Calu3 (cell line): Measurements from ENCODE around the gene CD86. TPM values are rescaled to one million over a fixed set of nuclear protein-coding genes. Genes with fewer than 3 reads are reported as not detected.

Experiments
- BruUV-seq: library from RNA; stranded (reverse); fragments of 400-500 nt; replicated peaks from 2 replicates; lab custom pipeline; 2021; lab: Mats Ljungman, UMichigan
- CTCF ChIA-PET: fragments of 300-600 bp; sonication (Branson Sonifier 250); formaldehyde crosslinking; loops from one replicate; lab custom pipeline; 2022; ENCODE audit warnings: antibody characterized with exemption; lab: Charles Lee
- DNase-seq: peaks from one replicate; pipeline ENCODE4 v3.0.0; 2022
- H3K27ac Mint-ChIP-seq: one replicate; pipeline ENCODE4 v1.8.0; 2022; ENCODE audit warnings: mixed read lengths; ENCODE audit not compliant: unreplicated experiment
- H3K27me3 Mint-ChIP-seq: one replicate; pipeline ENCODE4 v1.8.0; 2022; ENCODE audit warnings: mixed read lengths; ENCODE audit not compliant: unreplicated experiment
- H3K36me3 Mint-ChIP-seq: one replicate; pipeline ENCODE4 v1.8.0; 2022; ENCODE audit warnings: mild to moderate bottlenecking, moderate library complexity, mixed read lengths; ENCODE audit not compliant: insufficient read depth, unreplicated experiment
- H3K4me1 Mint-ChIP-seq: one replicate; pipeline ENCODE4 v1.8.0; 2022; ENCODE audit warnings: mild to moderate bottlenecking, low read depth, mixed read lengths; ENCODE audit not compliant: unreplicated experiment
- H3K4me3 Mint-ChIP-seq: one replicate; pipeline ENCODE4 v1.8.0; 2022; ENCODE audit warnings: mild to moderate bottlenecking, low read depth, moderate library complexity, mixed read lengths; ENCODE audit not compliant: unreplicated experiment
- H3K9me3 Mint-ChIP-seq: one replicate; pipeline ENCODE4 v1.8.0; 2022; ENCODE audit warnings: low read depth, mixed read lengths; ENCODE audit not compliant: unreplicated experiment
- intact Hi-C: fragments of 100-400 bp; cut with micrococcal nuclease; formaldehyde crosslinking; loops from one replicate; pipeline ENCODE4 v1.10.0; 2022; ENCODE audit not compliant: unreplicated experiment
- total RNA-seq: library from RNA; stranded (reverse); gene quantifications from 2 replicates; pipeline ENCODE4 v1.2.3, GENCODE V29; 2022
- TF ChIP-seq, protein P1 (sequence below): fragments of 200-600 bp; IDR thresholded peaks from one replicate; pipeline ENCODE4 v1.8.0; 2022; ENCODE audit warnings: antibody characterized with exemption; ENCODE audit not compliant: unreplicated experiment

CD86 gene
- total RNA-seq, 1 experiment from 2014 or later: not detected

DNA sequence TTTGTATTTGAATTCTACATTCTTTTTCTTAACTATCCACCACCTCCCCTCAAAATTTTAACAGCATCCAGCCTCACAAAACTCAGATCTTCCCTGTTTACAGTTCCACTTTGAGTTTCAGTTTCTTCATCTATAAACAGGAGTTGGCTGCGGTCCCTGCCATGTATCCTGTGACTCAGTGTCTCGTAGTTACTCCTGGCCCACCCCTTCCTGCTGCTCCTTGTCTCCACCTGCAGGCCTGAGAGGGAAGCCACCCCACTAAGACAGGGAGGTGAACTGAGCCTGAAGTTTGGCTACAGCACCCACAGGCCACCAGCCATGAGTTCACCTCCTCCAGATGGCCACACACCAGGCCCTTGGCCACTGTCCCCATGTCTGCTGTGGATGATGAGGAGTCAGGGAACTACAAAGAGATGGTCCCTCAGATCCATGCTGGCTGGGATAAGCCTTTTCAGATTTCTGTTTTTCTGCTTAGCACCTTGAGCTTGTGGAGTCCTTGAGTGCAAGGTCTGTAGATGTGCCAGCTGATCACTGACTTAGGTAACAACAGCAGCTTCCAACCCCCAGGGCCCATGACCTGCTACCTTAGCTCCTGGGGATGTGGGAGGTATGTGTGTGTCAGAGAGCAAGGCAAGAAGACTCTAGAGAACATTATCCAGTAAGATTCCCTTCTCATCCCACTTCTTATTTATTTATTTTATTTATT is 37.5 kb downstream of the CD86 start:
- TF ChIP-seq, protein P1, sequence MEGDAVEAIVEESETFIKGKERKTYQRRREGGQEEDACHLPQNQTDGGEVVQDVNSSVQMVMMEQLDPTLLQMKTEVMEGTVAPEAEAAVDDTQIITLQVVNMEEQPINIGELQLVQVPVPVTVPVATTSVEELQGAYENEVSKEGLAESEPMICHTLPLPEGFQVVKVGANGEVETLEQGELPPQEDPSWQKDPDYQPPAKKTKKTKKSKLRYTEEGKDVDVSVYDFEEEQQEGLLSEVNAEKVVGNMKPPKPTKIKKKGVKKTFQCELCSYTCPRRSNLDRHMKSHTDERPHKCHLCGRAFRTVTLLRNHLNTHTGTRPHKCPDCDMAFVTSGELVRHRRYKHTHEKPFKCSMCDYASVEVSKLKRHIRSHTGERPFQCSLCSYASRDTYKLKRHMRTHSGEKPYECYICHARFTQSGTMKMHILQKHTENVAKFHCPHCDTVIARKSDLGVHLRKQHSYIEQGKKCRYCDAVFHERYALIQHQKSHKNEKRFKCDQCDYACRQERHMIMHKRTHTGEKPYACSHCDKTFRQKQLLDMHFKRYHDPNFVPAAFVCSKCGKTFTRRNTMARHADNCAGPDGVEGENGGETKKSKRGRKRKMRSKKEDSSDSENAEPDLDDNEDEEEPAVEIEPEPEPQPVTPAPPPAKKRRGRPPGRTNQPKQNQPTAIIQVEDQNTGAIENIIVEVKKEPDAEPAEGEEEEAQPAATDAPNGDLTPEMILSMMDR: peak; percentile 39
- no peaks in the 10 kb centered on the region for H3K27me3 Mint-ChIP-seq
- H3K27ac Mint-ChIP-seq: no peak overlapping the region
- H3K4me1 Mint-ChIP-seq: peaks cover 11% of the 10 kb centered on the region
- CTCF ChIA-PET: interaction anchor here (1.0 kb wide), 1 partner anchor 546 kb away, joined by 3 read pairs; the partner anchor contains the start of gene POLQ
- no peaks in the 10 kb centered on the region for H3K36me3 Mint-ChIP-seq
- BruUV-seq: no TSS peak
- H3K4me3 Mint-ChIP-seq: no peak overlapping the region
- no peaks in the 10 kb centered on the region for H3K9me3 Mint-ChIP-seq
- peak; percentile 56 for DNase-seq
- intact Hi-C loops: loop anchor here (1.0 to 2.0 kb wide), 2 partner anchors 238 to 546 kb away; no protein-coding TSS in a partner anchor

DNA sequence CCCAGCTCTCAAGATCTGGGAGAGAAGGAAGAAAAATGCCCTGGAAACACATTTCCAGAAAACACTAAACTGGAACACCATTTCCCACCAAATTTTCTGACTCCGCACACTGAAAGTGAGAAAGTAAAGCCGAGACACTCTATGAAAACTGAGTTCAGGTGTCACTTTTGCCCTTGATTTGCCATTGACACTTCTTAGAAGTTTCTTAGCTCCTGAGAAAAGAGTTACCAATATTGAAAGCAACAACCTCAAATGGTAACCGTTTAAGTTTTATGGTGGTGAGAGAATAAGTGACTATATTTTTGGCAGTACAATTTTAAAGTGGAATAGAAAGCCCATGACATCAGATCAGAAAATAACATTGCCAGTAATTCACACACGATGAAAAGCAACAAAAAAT is 39.0 kb downstream of the CD86 start:
- intact Hi-C loops: no loop called here
- no peak for DNase-seq
- Mint-ChIP-seq H3K9me3 (no peaks in the 10 kb centered on the region), H3K4me1 (peaks cover 11% of the 10 kb centered on the region), H3K27me3 (no peaks in the 10 kb centered on the region), H3K4me3 (no peak overlapping the region), H3K36me3 (no peaks in the 10 kb centered on the region), H3K27ac (no peak overlapping the region)
- CTCF ChIA-PET: no interaction called here
- BruUV-seq: no TSS peak
- TF ChIP-seq, protein P1: no peak

DNA sequence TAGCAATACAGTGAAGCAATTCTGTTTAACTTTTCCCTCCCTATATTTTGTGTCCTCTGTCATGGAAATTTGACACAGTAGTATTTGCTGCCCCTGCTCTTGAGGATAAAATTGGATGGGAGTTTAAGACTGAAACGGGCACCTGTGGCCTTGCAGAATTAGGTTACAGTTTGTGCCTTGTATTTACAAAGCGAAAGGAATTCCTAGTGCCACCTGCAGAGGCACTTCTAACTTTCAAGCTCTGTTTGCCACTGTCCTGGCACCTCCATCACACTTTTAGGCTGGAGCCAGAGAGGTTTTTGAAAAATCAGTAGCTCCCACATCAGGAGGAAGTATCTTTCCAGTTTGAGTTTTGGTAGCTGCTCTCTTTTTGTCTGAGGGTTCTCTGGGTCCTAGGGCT is 39.5 kb downstream of the CD86 start:
- H3K4me1 Mint-ChIP-seq: peaks cover 11% of the 10 kb centered on the region
- DNase-seq: no peak
- H3K27ac Mint-ChIP-seq: no peak overlapping the region
- no peaks in the 10 kb centered on the region for H3K9me3 Mint-ChIP-seq
- H3K27me3 Mint-ChIP-seq: no peaks in the 10 kb centered on the region
- CTCF ChIA-PET: interaction anchor here (0.7 kb wide), 1 partner anchor 260 kb away, joined by 5 read pairs; the partner anchor contains the start of genes EAF2 and IQCB1
- H3K36me3 Mint-ChIP-seq: no peaks in the 10 kb centered on the region
- intact Hi-C loops: no loop called here
- TF ChIP-seq, protein P1: no peak
- BruUV-seq: no TSS peak
- H3K4me3 Mint-ChIP-seq: no peak overlapping the region

DNA sequence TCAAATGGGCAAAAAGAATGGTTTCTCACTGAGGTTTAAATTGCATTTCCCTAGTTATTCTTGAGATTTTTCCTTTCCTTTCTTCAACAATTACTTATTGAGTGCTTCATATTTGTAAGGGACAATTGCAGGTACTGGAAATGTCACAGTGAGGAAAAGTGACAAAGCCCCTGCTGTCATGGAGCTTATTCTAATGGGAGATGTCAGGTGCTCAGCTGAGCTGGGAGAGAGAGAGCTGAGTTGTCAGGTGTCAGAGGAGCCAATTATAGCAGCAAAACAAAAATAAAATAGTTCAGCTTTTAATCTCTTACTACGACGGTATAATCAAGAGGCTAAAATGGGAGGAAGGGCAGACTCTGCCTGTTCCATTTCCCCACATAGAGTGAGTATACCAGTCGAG is 42.0 kb downstream of the CD86 start:
- intact Hi-C loops: no loop called here
- Mint-ChIP-seq H3K4me1 (peaks cover 20% of the 10 kb centered on the region), H3K36me3 (no peaks in the 10 kb centered on the region), H3K4me3 (no peak overlapping the region), H3K27ac (no peak overlapping the region), H3K27me3 (no peaks in the 10 kb centered on the region), H3K9me3 (no peaks in the 10 kb centered on the region)
- no TSS peak for BruUV-seq
- TF ChIP-seq, protein P1: no peak
- no peak for DNase-seq
- CTCF ChIA-PET: no interaction called here
